GM12892 (cell line): Measurements from ENCODE around the gene FREM2.

Source experiments
- DNase-seq: peaks from one replicate; pipeline ENCODE4 v3.0.0; 2011; ENCODE audit not compliant: insufficient read length
- FAIRE-seq: peaks from 2 replicates; lab custom pipeline; 2011; peaks lifted over from hg19 to GRCh38; lab: Jason Lieb, UNC
- POLR2A ChIP-seq: IDR thresholded peaks from 2 replicates; pipeline ENCODE4 v1.6.1; 2011; ENCODE audit warnings: low read depth, low read length, control low read depth
- POLR2AphosphoS5 ChIP-seq: IDR thresholded peaks from 2 replicates; pipeline ENCODE4 v1.6.1; 2011; ENCODE audit warnings: low read depth, low read length, control low read depth
- TAF1 ChIP-seq: IDR thresholded peaks from 2 replicates; pipeline ENCODE4 v1.6.1; 2011; ENCODE audit warnings: low read depth, mild to moderate bottlenecking, control low read depth, low read length, borderline replicate concordance

The FREM2 gene

GRCh38 chr13:38667526-38668109 is 19.3 kb upstream of the FREM2 start:
- no peak for DNase-seq
- TF ChIP-seq TAF1 (no peak), POLR2A (no peak), POLR2AphosphoS5 (no peak)
- no peak for FAIRE-seq

DNA sequence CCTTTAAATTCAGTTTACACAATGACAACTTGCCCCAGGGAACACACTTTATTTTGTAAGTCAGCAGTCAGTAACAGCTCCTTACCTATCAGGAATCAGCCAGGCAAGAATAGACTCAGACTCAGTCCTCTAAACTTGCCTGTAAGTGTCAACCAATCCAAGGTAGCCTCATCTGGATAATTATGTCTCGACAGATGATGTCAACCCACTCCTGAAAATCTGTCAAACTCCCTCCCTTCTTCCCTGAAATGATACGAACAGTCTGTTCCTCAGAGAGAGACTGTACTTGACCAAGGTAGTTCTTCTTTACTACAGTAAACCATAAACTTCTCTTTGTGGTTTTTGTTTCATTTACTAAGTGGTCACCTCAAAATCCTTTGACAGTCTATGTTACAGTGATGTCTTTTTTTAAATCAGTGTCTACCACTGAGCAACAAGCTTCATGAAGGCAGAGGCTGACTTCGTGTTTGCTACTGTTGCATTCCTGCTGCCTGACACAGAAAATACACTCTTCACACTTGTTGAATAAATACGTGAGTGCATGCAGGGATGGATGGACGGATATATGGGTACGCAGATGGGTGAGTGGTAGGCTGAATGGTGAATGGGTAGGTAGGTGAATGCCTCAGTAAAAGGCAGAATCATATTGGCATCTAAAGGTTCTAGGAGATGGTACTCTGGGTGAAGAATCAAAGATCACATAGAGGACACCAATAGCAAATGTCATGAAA is 17.5 kb upstream of the FREM2 start:
- TF ChIP-seq TAF1 = no peak
- TF ChIP-seq POLR2AphosphoS5 = no peak
- TF ChIP-seq POLR2A = no peak
- no peak for FAIRE-seq

DNA sequence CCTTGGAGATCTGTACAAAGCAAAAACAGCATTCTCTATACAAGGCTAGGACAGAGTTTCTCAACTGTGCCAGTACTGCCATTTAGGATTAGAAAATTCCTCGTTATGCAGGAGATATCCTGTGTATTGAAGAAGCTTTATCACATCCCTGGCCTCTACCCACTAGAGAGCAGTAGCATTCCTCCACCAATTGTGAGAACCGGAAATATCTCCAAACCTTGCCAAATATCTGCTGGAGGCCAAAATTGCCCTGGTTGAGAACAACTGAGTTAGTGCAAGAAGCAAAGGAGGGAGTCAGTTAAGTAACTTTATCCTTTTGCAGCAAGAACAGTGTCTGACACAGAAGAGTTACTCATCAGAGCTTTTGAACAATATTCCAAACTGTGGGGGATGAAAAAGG is 16.2 kb upstream of the FREM2 start:
- no peak for DNase-seq

More for the DNA sequence above, 17.5 kb upstream of the FREM2 start:
- no peak for DNase-seq

GRCh38 chr13:38671980-38672379 is 14.9 kb upstream of the FREM2 start:
- TF ChIP-seq TAF1 (no peak), POLR2A (no peak), POLR2AphosphoS5 (no peak)
- FAIRE-seq (no peak), DNase-seq (no peak)

More for the DNA sequence above, 16.2 kb upstream of the FREM2 start:
- TF ChIP-seq POLR2A (no peak), TAF1 (no peak), POLR2AphosphoS5 (no peak)
- FAIRE-seq = no peak

GRCh38 chr13:38674208-38674607 is 12.7 kb upstream of the FREM2 start:
- DNase-seq (no peak), FAIRE-seq (no peak)
- TF ChIP-seq POLR2AphosphoS5 (no peak), TAF1 (no peak), POLR2A (no peak)

- DNase-seq = no peak
- TF ChIP-seq POLR2A = no peak
- no peak for TF ChIP-seq POLR2AphosphoS5
- no peak for TF ChIP-seq TAF1
- FAIRE-seq = no peak
Measured at GRCh38 chr13:38680912-38681311, 6.0 kb upstream of the FREM2 start.

GRCh38 chr13:38684714-38685113 is 2.2 kb upstream of the FREM2 start:
- no peak for FAIRE-seq
- no peak for TF ChIP-seq POLR2A
- DNase-seq = no peak

- TF ChIP-seq POLR2AphosphoS5 (no peak), TAF1 (no peak), POLR2A (no peak)
- FAIRE-seq (no peak), DNase-seq (no peak)
Measured at GRCh38 chr13:38685431-38685830, 1.4 kb upstream of the FREM2 start.

- TF ChIP-seq TAF1 (no peak), POLR2A (no peak), POLR2AphosphoS5 (no peak)
- DNase-seq = no peak
- FAIRE-seq = no peak
Measured at GRCh38 chr13:38685974-38686576, 802 bp upstream of the FREM2 start.

- DNase-seq (no peak), FAIRE-seq (no peak)
- no peak for TF ChIP-seq POLR2A
Measured at GRCh38 chr13:38687246-38688229, 661 bp downstream of the FREM2 start.

DNA sequence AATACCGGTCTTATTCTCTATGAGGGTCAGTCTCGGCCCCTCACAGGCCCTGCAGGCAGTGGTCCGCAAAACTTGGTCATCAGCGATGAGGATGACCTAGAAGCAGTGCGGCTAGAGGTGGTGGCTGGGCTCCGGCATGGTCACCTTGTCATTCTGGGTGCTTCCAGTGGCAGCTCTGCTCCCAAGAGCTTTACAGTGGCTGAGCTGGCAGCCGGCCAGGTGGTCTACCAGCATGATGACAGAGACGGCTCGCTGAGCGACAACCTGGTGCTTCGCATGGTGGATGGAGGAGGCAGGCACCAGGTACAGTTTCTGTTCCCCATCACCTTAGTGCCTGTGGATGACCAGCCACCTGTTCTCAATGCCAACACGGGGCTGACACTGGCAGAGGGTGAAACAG is 1.8 kb downstream of the FREM2 start:
- no peak for FAIRE-seq
- no peak for TF ChIP-seq POLR2AphosphoS5
- TF ChIP-seq TAF1 = no peak
- TF ChIP-seq POLR2A = no peak
- DNase-seq = no peak

DNA sequence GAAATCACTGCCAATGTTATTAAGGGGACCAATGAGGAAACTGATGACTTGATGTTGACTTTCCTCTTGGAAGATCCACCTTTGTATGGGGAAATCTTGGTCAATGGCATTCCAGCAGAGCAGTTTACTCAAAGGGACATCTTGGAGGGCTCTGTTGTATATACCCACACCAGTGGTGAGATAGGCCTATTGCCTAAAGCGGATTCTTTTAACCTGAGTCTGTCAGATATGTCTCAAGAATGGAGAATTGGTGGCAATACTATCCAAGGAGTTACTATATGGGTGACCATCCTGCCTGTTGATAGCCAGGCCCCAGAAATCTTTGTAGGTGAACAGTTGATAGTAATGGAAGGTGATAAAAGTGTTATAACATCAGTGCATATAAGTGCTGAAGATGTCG is 3.4 kb downstream of the FREM2 start:
- DNase-seq = no peak
- TF ChIP-seq TAF1 (no peak), POLR2AphosphoS5 (no peak)
- no peak for FAIRE-seq
